HAP-1 (cell line): ENCODE results near the gene PCDHGA2.

Experiments
- DNase-seq, 2 experiments: peaks; one replicate each; pipeline ENCODE4 v3.0.0-alpha.2; 2016 to 2020; ENCODE audit warnings: low spot score in 2 of 2
- H3K27me3 ChIP-seq: fragments of 250-450 bp; sonication (Bioruptor Pico); 2 replicates; pipeline ENCODE4 v1.5.1; 2020; ENCODE audit warnings: low read depth, mild to moderate bottlenecking, moderate library complexity
- H3K36me3 ChIP-seq: fragments of 250-450 bp; sonication (Bioruptor Pico); replicated peaks from 2 replicates; pipeline ENCODE4 v1.5.1; 2020; ENCODE audit warnings: mild to moderate bottlenecking
- H3K4me1 ChIP-seq: fragments of 250-450 bp; sonication (Bioruptor Pico); 2 replicates; pipeline ENCODE4 v1.5.1; 2020; ENCODE audit warnings: mild to moderate bottlenecking
- H3K4me3 ChIP-seq: fragments of 250-450 bp; sonication (Bioruptor Pico); 2 replicates; pipeline ENCODE4 v1.5.1; 2020; ENCODE audit warnings: mild to moderate bottlenecking, moderate library complexity
- H3K9me3 ChIP-seq: fragments of 250-450 bp; sonication (Bioruptor Pico); 2 replicates; pipeline ENCODE4 v1.5.1; 2020; ENCODE audit warnings: mild to moderate bottlenecking, moderate library complexity
- in situ Hi-C: fragments of 300-500 bp; cut with MboI; formaldehyde crosslinking; loops from 3 replicates; pipeline ENCODE4 v1.14.3; 2020; ENCODE audit warnings: low sequenced_read_pairs, inconsistent platforms, mixed read lengths

Gene PCDHGA2

GRCh38 chr5:141356133-141356532, 17.6 kb downstream of the PCDHGA2 start:
- no peaks in the 10 kb centered on the region for H3K27me3 ChIP-seq
- DNase-seq, result no peak
- H3K4me1 ChIP-seq, result no peaks in the 10 kb centered on the region
- no peaks in the 10 kb centered on the region for H3K9me3 ChIP-seq
- H3K36me3 ChIP-seq, result no peaks in the 10 kb centered on the region
- H3K4me3 ChIP-seq, result no peak overlapping the region
- in situ Hi-C loops, result loop anchor here (10.0 kb wide), 1 partner anchor 209 kb away; no protein-coding TSS in a partner anchor

DNA sequence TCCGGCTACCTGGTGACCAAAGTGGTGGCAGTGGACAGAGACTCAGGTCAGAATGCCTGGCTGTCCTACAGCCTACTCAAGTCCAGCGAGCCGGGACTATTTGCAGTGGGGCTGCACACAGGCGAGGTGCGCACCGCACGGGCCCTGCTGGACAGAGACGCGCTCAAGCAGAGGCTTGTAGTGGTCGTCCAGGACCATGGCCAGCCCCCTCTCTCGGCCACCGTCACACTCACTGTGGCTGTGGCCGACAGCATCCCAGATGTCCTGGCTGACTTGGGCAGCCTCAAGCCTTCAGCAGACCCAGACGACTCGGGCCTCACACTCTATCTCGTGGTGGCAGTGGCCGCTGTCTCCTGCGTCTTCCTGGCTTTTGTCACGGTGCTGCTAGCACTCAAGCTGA, 18.4 kb downstream of the PCDHGA2 start:
- Histone ChIP-seq H3K27me3 (no peaks in the 10 kb centered on the region), H3K36me3 (no peaks in the 10 kb centered on the region), H3K9me3 (no peaks in the 10 kb centered on the region), H3K4me3 (no peak overlapping the region), H3K4me1 (no peaks in the 10 kb centered on the region)
- no peak for DNase-seq
- in situ Hi-C loops, result loop anchor here (10.0 kb wide), 1 partner anchor 208 kb away; no protein-coding TSS in a partner anchor

DNA sequence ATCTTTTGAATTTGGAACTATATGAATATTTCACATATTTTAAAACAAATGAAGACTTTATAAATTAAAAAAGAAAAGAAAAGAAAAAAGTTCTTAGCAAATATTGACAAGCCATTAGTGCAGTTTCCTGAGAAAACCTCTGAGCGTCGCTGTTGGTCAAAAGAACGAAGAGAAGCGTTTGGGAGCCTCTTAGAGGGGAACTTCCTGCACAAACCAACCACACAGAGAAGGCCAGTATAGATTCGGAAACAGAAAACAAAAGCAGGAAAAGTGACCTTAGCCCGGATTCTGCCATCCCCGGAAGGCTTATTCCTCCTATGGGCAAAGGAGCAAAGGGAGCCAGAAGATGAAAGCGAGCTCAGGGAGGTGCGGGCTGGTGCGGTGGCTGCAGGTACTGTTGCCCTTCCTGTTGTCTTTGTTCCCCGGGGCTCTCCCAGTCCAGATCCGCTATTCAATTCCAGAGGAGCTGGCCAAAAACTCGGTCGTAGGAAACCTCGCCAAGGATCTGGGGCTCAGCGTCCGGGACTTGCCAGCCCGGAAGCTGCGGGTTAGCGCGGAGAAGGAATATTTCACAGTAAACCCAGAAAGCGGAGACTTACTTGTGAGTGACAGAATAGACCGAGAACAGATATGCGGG, 21.3 kb downstream of the PCDHGA2 start, which contains the start of gene PCDHGB2:
TSS of gene PCDHGB2 (plus strand) at position 205 of the 637 bp plus-strand sequence. CDS start at position 347, 142 bp downstream.
- in situ Hi-C loops, result loop anchor here (10.0 kb wide), 1 partner anchor 205 kb away; no protein-coding TSS in a partner anchor
- H3K9me3 ChIP-seq, result 0 out of 2 replicates have a peak, but pooled peaks cover 3% of the 10 kb centered on the region
- H3K27me3 ChIP-seq, result no peaks in the 10 kb centered on the region
- DNase-seq, result peak; percentile 27 to 29
- no peaks in the 10 kb centered on the region for H3K4me1 ChIP-seq
- H3K36me3 ChIP-seq, result no peaks in the 10 kb centered on the region
- no peak within 1 kb of the TSS for H3K4me3 ChIP-seq

DNA sequence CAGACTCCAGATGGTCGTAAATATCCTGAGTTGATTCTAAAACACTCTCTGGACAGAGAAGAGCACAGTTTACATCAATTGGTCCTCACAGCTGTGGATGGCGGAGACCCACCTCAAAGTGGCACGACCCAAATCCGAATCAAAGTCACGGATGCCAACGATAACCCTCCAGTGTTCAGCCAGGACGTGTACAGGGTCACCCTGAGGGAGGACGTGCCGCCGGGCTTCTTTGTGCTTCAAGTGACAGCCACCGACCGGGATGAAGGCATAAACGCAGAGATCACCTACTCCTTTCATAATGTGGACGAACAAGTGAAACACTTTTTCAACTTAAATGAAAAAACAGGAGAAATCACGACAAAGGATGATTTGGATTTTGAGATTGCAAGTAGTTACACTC, 22.1 kb downstream of the PCDHGA2 start:
- no peak for DNase-seq
- Histone ChIP-seq H3K9me3 (0 out of 2 replicates have a peak, but pooled peaks cover 3% of the 10 kb centered on the region), H3K4me3 (no peak overlapping the region), H3K27me3 (no peaks in the 10 kb centered on the region), H3K36me3 (no peaks in the 10 kb centered on the region), H3K4me1 (no peaks in the 10 kb centered on the region)
- in situ Hi-C loops, result no loop called here

GRCh38 chr5:141362719-141363118, 24.2 kb downstream of the PCDHGA2 start:
- in situ Hi-C loops, result no loop called here
- no peaks in the 10 kb centered on the region for H3K27me3 ChIP-seq
- 0 out of 2 replicates have a peak, but pooled peaks cover 3% of the 10 kb centered on the region for H3K9me3 ChIP-seq
- no peak overlapping the region for H3K4me3 ChIP-seq
- no peaks in the 10 kb centered on the region for H3K4me1 ChIP-seq
- no peaks in the 10 kb centered on the region for H3K36me3 ChIP-seq
- DNase-seq, result no peak

DNA sequence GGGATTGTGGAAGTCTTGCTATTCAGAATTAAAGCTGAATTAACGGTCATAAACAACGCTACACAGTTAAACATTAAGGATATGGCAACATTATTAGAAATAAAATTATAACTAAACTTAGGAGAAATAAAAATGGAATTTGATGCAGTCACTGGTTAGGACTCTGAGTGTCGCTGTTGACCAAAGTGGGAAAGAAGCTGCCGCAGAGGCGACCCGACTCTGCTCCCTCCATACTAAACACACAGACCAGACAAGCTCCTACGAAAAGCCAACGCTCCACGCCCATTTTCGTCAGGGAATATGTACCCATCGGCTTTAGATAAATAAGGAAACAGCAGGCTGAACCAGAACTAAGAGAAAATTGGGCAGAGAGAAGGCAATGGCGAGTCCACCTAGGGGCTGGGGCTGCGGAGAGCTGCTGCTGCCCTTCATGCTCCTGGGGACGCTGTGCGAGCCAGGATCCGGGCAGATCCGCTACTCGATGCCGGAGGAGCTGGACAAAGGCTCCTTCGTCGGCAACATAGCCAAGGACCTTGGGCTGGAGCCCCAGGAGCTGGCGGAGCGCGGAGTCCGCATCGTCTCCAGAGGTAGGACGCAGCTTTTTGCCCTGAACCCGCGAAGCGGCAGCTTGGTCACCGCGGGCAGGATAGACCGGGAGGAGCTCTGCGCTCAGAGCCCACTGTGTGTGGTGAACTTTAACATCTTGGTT, 25.5 kb downstream of the PCDHGA2 start, which contains the start of gene PCDHGA5:
TSS of gene PCDHGA5 (plus strand) at position 211 of the 709 bp plus-strand sequence. CDS start at position 380, 169 bp downstream.
- Histone ChIP-seq H3K4me3 (no peak within 1 kb of the TSS), H3K27me3 (no peaks in the 10 kb centered on the region), H3K4me1 (no peaks in the 10 kb centered on the region), H3K9me3 (0 out of 2 replicates have a peak, but pooled peaks cover 3% of the 10 kb centered on the region), H3K36me3 (no peaks in the 10 kb centered on the region)
- DNase-seq, result no peak
- in situ Hi-C loops, result no loop called here

DNA sequence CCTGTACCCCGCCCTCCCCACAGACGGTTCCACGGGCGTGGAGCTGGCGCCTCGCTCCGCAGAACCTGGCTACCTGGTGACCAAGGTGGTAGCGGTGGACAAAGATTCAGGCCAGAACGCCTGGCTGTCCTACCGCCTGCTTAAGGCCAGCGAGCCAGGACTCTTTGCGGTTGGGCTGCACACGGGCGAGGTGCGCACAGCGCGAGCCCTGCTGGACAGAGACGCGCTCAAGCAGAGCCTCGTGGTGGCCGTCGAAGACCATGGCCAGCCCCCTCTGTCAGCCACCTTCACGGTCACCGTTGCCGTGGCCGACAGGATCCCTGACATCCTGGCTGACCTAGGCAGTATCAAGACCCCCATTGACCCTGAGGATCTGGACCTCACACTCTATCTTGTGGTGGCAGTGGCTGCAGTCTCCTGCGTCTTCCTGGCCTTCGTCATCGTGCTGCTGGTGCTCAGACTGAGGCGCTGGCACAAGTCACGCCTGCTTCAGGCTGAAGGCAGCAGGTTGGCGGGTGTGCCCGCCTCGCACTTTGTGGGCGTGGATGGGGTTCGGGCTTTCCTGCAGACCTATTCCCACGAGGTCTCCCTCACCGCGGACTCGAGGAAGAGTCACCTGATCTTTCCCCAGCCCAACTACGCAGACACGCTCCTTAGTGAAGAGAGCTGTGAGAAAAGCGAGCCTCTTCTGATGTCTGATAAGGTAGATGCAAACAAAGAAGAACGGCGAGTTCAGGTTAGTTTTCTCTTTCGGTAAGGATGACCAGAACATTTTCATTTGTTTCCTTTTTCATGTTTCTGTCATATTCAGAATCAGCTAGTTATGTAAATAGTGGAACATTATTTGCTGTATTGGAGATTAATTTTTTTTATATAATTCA, 27.7 kb downstream of the PCDHGA2 start:
- DNase-seq, result no peak
- H3K27me3 ChIP-seq, result no peaks in the 10 kb centered on the region; the same call in 1 of the 2 replicates
- no peaks in the 10 kb centered on the region for H3K4me1 ChIP-seq
- H3K9me3 ChIP-seq, result 0 out of 2 replicates have a peak, but pooled peaks cover 3% of the 10 kb centered on the region
- no peaks in the 10 kb centered on the region for H3K36me3 ChIP-seq
- H3K4me3 ChIP-seq, result no peak overlapping the region
- in situ Hi-C loops, result no loop called here

DNA sequence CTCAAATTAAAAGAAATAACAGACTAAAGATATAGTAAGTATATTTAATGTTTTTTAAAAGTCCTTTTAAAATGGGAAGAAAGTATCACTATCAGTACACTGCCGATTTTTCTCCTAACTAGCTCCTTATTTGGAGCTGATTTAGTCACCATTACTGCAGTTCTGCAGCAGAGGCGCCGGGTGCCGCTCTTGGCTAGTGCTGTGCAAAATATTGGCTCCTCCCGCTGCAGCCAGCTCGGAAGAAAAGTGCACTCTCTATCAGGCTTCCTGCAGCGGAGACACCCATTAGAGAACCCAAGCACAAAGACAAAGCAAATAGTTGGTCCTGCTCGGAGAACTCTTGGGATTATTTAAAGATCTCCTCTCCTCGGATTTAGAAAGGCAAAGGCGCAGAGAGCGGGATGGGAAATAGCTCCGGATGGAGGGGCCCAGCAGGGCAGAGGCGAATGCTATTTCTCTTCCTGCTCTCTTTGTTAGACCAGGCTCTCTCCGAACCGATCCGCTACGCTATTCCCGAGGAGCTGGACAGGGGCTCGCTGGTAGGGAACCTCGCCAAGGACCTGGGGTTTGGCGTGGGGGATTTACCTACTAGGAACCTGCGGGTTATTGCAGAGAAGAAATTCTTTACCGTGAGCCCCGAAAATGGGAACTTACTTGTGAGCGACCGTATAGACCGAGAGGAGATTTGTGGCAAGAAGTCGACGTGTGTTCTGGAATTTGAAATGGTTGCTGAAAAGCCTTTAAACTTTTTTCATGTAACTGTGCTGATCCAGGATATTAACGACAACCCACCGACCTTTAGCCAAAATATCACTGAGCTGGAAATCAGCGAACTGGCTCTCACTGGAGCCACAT, 31.7 kb downstream of the PCDHGA2 start, which contains the start of gene PCDHGB3:
TSS of gene PCDHGB3 (plus strand) at position 249 of the 855 bp plus-strand sequence. CDS start at position 402, 153 bp downstream.
- in situ Hi-C loops, result no loop called here
- Histone ChIP-seq H3K4me1 (no peaks in the 10 kb centered on the region), H3K4me3 (no peak within 1 kb of the TSS), H3K27me3 (no peaks in the 10 kb centered on the region; the same call in 1 of the 2 replicates), H3K36me3 (no peaks in the 10 kb centered on the region), H3K9me3 (no peaks in the 10 kb centered on the region)
- DNase-seq, result no peak

DNA sequence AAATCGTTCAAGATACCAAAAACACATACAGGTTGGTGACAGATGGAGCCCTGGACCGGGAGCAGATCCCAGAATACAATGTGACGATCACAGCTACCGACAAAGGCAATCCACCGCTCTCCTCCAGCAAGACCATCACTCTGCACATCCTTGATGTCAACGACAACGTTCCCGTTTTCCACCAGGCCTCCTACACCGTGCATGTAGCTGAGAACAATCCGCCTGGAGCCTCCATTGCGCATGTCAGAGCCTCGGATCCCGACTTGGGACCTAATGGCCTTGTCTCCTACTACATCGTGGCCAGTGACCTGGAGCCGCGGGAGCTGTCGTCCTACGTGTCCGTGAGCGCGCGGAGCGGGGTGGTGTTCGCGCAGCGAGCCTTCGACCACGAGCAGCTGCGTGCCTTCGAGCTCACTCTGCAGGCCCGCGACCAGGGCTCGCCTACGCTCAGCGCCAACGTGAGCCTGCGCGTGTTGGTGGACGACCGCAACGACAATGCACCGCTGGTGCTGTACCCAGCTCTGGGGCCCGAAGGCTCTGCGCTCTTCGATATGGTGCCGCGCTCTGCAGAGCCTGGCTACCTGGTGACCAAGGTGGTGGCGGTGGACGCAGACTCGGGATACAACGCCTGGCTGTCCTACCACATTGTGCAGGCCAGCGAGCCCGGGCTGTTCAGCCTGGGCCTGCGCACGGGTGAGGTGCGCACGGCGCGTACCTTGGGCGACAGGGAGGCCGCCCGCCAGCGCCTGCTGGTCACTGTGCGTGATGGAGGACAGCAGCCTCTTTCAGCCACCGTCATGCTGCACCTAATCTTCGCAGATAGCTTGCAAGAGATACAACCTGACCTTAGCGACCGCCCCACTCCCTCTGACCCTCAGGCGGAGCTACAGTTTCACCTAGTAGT, 33.3 kb downstream of the PCDHGA2 start:
- H3K9me3 ChIP-seq, result no peaks in the 10 kb centered on the region
- no peak overlapping the region for H3K4me3 ChIP-seq
- no peak for DNase-seq
- H3K36me3 ChIP-seq, result no peaks in the 10 kb centered on the region
- no peaks in the 10 kb centered on the region for H3K4me1 ChIP-seq
- H3K27me3 ChIP-seq, result no peaks in the 10 kb centered on the region; the same call in 1 of the 2 replicates
- in situ Hi-C loops, result no loop called here

DNA sequence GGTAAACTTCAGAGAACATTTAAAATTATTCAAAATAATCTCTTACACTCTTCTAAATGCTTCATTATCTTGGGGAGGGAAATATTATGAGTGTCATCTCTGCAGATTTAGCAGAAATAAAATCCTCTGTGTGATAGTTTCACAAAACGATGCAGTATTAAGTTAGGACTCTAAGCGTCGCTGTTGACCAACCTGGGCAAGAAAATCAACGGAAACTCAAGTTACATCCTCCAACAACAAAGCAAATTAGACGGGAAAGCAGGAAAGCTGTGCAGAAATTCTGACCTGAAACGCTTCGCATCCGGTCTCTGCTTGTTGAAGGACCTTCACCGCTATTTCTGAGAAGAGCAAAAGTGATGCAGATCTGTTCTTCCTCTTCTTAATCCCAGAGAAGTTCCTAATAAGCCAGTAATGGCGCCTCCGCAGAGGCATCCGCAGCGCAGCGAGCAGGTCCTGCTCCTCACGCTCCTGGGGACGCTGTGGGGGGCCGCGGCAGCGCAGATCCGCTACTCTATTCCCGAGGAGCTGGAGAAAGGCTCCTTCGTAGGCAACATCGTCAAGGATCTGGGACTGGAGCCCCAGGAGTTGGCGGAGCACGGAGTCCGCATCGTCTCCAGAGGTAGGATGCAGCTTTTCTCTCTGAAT, 35.2 kb downstream of the PCDHGA2 start, which contains the start of gene PCDHGA6:
TSS of gene PCDHGA6 (plus strand) at position 219 of the 645 bp plus-strand sequence. CDS start at position 412, 193 bp downstream.
- H3K9me3 ChIP-seq, result no peaks in the 10 kb centered on the region
- no peaks in the 10 kb centered on the region; the same call in 1 of the 2 replicates for H3K27me3 ChIP-seq
- in situ Hi-C loops, result no loop called here
- H3K4me1 ChIP-seq, result no peaks in the 10 kb centered on the region
- no peak within 1 kb of the TSS for H3K4me3 ChIP-seq
- no peak for DNase-seq
- H3K36me3 ChIP-seq, result no peaks in the 10 kb centered on the region

DNA sequence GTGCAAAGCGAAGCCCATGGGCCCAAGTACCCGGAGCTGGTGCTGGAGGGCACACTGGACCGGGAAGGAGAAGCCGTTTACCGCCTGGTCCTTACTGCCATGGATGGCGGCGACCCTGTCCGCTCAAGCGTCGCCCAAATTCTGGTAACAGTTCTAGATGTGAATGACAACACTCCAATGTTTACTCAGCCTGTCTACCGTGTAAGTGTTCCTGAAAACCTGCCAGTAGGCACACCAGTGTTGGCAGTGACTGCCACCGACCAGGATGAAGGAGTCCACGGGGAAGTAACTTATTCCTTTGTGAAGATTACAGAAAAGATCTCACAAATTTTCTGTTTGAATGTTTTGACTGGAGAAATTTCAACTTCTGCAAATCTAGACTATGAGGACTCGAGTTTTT, 36.1 kb downstream of the PCDHGA2 start:
- no peaks in the 10 kb centered on the region for H3K36me3 ChIP-seq
- in situ Hi-C loops, result no loop called here
- H3K9me3 ChIP-seq, result no peaks in the 10 kb centered on the region
- no peak overlapping the region for H3K4me3 ChIP-seq
- DNase-seq, result no peak
- H3K4me1 ChIP-seq, result no peaks in the 10 kb centered on the region
- H3K27me3 ChIP-seq, result no peaks in the 10 kb centered on the region; the same call in 1 of the 2 replicates
